Measurements from ENCODE around the gene CCNI2. TPM values are rescaled to one million over a fixed set of nuclear protein-coding genes. Genes with fewer than 3 reads are reported as not detected.

CCNI2 gene
- total RNA-seq, 1 experiment from 2014 or later = 1.7 TPM

- H3K9me3 Mint-ChIP-seq = no peaks in the 10 kb centered on the region
- peaks cover 2% of the 10 kb centered on the region; the same call in 1 of the 2 replicates for H3K36me3 Mint-ChIP-seq
- H3K27ac Mint-ChIP-seq = no peak overlapping the region
- ChIA-PET CTCF (interaction anchor here (1.2 to 1.9 kb wide), 2 partner anchors 8 to 59 kb away, joined by 3 to 6 read pairs; no protein-coding TSS in a partner anchor), POLR2A (no interaction called here)
- H3K27me3 Mint-ChIP-seq (ENCODE audit: low read depth) = no peaks in the 10 kb centered on the region
- no peak for TF ChIP-seq ZNF671 (CRISPR knock-in tag; IDR thresholded peaks at IDR 0.05)
- TF ChIP-seq MYBL2 (CRISPR knock-in tag; IDR thresholded peaks at IDR 0.05) = no peak
- no peak for TF ChIP-seq AR (CRISPR knock-in tag; IDR thresholded peaks at IDR 0.05)
- TF ChIP-seq ZNF425 (CRISPR knock-in tag; conservative IDR thresholded peaks at IDR 0.05) = no peak
- no peak overlapping the region for H3K4me3 Mint-ChIP-seq
- H3K4me1 Mint-ChIP-seq = no peaks in the 10 kb centered on the region
- no peak for DNase-seq (ENCODE audit: low spot score)
- no peak for ATAC-seq
These were observed 14.4 kb downstream of the CCNI2 start for GRCh38 chr5:132761321-132762240.

DNA sequence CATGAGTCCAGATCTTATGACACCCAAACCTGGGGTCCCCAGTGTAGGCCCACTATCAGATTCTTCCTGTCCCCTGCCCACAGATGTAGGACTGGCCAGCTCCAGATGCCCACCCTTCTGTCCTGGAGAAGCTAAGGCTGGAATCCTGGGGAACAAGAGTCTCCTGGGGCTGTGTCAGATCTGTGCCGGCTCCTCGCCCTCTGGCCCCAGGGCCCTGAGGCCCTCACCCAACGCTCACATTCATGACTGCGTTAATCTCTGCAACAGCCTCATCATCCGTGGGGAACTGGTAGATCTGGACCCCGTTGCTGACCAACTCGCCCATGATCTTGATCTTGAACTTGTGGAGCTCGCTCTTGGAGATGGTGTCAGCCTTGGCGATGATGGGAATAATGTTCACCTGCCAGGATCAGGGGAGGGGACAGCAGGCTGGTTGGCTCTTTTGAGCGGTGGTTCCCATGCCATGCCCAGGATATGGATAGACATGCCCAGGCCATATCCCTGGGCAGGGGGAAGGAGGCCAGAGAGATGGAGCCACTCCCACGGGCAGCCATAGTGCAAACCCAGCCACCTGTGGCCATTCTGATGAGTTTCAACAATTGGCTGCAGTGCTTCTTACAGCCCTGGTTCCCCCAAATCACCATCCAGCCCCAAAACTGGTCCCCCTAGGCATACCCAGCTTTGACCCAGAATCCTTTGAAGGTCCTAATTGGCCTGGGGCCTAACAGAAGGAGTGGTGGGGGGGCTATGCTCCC is 15.2 kb downstream of the CCNI2 start:
- Mint-ChIP-seq H3K9me3 (no peaks in the 10 kb centered on the region), H3K27me3 (ENCODE audit: low read depth) (no peaks in the 10 kb centered on the region), H3K4me1 (no peaks in the 10 kb centered on the region), H3K4me3 (no peak overlapping the region), H3K36me3 (peaks cover 2% of the 10 kb centered on the region; the same call in 1 of the 2 replicates), H3K27ac (no peak overlapping the region)
- POLR2A ChIA-PET = no interaction called here
- no peak for DNase-seq (ENCODE audit: low spot score)
- CTCF ChIA-PET = interaction anchor here (1.2 kb wide), 1 partner anchor 9 kb away, joined by 3 read pairs; no protein-coding TSS in a partner anchor
- ATAC-seq = no peak
- TF ChIP-seq GTF2I (CRISPR knock-in tag; conservative IDR thresholded peaks at IDR 0.05) (no peak), MXD4 (CRISPR knock-in tag; IDR thresholded peaks at IDR 0.05; ENCODE audit: borderline replicate concordance) (no peak), MYBL2 (CRISPR knock-in tag; IDR thresholded peaks at IDR 0.05) (no peak), ZNF423 (CRISPR knock-in tag; IDR thresholded peaks at IDR 0.05) (no peak), ETV6 (CRISPR knock-in tag; IDR thresholded peaks at IDR 0.05) (no peak), ZNF532 (CRISPR knock-in tag; IDR thresholded peaks at IDR 0.05; ENCODE audit: borderline replicate concordance) (no peak), ZNF281 (CRISPR knock-in tag; IDR thresholded peaks at IDR 0.05) (no peak), CTCF (IDR thresholded peaks at IDR 0.05) (no peak), ZNF425 (CRISPR knock-in tag; conservative IDR thresholded peaks at IDR 0.05) (no peak)
- TF ChIP-seq, protein P1, sequence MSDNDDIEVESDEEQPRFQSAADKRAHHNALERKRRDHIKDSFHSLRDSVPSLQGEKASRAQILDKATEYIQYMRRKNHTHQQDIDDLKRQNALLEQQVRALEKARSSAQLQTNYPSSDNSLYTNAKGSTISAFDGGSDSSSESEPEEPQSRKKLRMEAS (CRISPR knock-in tag; IDR thresholded peaks at IDR 0.05) = no peak
- TF ChIP-seq, protein P2, sequence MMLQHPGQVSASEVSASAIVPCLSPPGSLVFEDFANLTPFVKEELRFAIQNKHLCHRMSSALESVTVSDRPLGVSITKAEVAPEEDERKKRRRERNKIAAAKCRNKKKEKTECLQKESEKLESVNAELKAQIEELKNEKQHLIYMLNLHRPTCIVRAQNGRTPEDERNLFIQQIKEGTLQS (CRISPR knock-in tag; conservative IDR thresholded peaks at IDR 0.05) = no peak

Data from WTC11 (cell line).